Measurements from ENCODE around the gene MDGA2.
"Not testable (repeated sequence)": the region's sequence is repeated elsewhere in the genome, so short reads cannot be mapped to it uniquely, and the experiment has no call there.

The MDGA2 gene

DNA sequence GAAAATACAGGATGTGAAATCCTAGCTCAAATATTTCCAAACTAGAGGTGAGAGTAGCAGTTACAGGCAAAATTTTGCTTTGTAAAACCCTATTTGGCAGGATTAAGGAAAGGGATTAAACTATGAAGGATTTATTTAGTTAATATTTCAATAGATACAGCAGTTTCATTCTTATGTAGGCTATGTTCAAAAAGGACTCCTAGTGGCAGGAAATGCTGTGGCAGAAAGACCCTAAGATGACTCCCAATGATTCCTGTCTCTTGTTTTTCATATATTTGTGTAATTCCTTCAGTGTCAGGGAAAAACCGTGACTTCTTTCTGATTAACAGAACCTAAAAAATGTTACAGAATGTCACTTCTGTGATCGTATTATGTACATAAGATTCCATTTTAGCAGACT is 724.3 kb downstream of the MDGA2 start:
- Histone ChIP-seq H3K27ac (ENCODE audit: low read length) (no peak overlapping the region), H3K36me3 (ENCODE audit: insufficient read depth, low read length) (no peaks in the 10 kb centered on the region), H3K4me1 (ENCODE audit: insufficient read depth, low read length) (no peaks in the 10 kb centered on the region), H3K4me3 (ENCODE audit: low read depth in 1 of 2, low read length in 2 of 2) (no peak overlapping the region), H4K20me1 (ENCODE audit: insufficient read depth, low read length) (no peaks in the 10 kb centered on the region), H3K79me2 (ENCODE audit: insufficient read depth, low read length) (no peaks in the 10 kb centered on the region), H3K4me2 (ENCODE audit: insufficient read depth, low read length) (no peak overlapping the region), H3K9me3 (ENCODE audit: insufficient read depth, low read length, severe bottlenecking) (no peaks in the 10 kb centered on the region), H3K9ac (ENCODE audit: low read depth, low read length) (no peak overlapping the region), H2AFZ (ENCODE audit: low read depth, low read length) (no peak overlapping the region), H3K27me3 (ENCODE audit: insufficient read depth, low read length, poor library complexity) (no peaks in the 10 kb centered on the region)
- TF ChIP-seq, protein P1, sequence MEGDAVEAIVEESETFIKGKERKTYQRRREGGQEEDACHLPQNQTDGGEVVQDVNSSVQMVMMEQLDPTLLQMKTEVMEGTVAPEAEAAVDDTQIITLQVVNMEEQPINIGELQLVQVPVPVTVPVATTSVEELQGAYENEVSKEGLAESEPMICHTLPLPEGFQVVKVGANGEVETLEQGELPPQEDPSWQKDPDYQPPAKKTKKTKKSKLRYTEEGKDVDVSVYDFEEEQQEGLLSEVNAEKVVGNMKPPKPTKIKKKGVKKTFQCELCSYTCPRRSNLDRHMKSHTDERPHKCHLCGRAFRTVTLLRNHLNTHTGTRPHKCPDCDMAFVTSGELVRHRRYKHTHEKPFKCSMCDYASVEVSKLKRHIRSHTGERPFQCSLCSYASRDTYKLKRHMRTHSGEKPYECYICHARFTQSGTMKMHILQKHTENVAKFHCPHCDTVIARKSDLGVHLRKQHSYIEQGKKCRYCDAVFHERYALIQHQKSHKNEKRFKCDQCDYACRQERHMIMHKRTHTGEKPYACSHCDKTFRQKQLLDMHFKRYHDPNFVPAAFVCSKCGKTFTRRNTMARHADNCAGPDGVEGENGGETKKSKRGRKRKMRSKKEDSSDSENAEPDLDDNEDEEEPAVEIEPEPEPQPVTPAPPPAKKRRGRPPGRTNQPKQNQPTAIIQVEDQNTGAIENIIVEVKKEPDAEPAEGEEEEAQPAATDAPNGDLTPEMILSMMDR (IDR thresholded peaks at IDR 0.05; ENCODE audit: borderline replicate concordance, extremely low read depth, low read length, poor library complexity, severe bottlenecking) = no peak
- no peak for TF ChIP-seq EZH2 (IDR thresholded peaks at IDR 0.05; ENCODE audit: borderline replicate concordance, low read depth, low read length, severe bottlenecking)
- DNase-seq (no peak), ATAC-seq (ENCODE audit: insufficient read depth, low read depth) (no peak)

DNA sequence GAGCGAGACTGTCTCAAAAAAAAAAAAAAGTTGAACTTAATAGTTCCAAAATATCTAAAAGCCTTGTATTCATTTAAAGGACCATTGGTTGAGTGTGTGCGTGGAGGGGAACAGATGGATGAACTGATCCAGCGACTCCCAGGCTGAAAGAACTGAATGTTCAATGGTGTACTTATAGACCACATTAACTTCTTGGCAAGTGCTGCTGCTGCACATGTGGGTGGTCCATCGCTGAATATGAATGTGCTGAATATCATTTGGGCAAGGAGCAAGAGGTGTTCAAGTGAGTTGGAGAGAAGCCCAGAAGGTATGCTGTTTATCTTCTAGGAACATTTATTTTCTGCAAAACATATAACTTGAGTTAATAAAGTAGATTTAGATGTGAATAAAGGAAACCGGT is 734.8 kb downstream of the MDGA2 start:
- DNase-seq (no peak), ATAC-seq (ENCODE audit: insufficient read depth, low read depth) (no peak)
- Histone ChIP-seq H3K4me2 (ENCODE audit: insufficient read depth, low read length) (no peak overlapping the region), H3K79me2 (ENCODE audit: insufficient read depth, low read length) (no peaks in the 10 kb centered on the region), H4K20me1 (ENCODE audit: insufficient read depth, low read length) (no peaks in the 10 kb centered on the region), H3K4me3 (ENCODE audit: low read depth in 1 of 2, low read length in 2 of 2) (no peak overlapping the region), H2AFZ (ENCODE audit: low read depth, low read length) (no peak overlapping the region), H3K4me1 (ENCODE audit: insufficient read depth, low read length) (no peaks in the 10 kb centered on the region), H3K36me3 (ENCODE audit: insufficient read depth, low read length) (no peaks in the 10 kb centered on the region), H3K27me3 (ENCODE audit: insufficient read depth, low read length, poor library complexity) (no peaks in the 10 kb centered on the region), H3K9me3 (ENCODE audit: insufficient read depth, low read length, severe bottlenecking) (no peaks in the 10 kb centered on the region), H3K27ac (ENCODE audit: low read length) (no peak overlapping the region), H3K9ac (ENCODE audit: low read depth, low read length) (no peak overlapping the region)
- no peak for TF ChIP-seq EZH2 (IDR thresholded peaks at IDR 0.05; ENCODE audit: borderline replicate concordance, low read depth, low read length, severe bottlenecking)
- TF ChIP-seq, protein P1 (IDR thresholded peaks at IDR 0.05; ENCODE audit: borderline replicate concordance, extremely low read depth, low read length, poor library complexity, severe bottlenecking) = no peak

DNA sequence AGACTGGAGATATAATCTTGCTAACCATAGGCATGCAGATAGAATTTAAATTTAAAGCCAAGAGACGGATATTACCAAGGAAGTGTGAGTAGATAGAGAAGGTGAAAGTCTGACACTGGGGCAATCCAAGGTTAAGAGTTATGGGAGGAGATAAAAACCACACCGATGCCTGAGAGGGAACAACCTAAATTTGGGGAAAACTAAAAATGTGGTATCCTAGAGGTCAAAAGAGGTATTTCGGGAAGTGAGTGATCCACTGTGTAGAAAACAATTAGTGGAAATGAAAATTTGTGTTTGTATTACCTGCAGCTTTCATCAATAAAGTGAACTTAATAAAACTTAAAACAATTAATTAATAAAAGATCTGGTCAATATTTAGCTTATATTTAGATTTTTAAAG is 754.9 kb downstream of the MDGA2 start:
- Histone ChIP-seq H3K27me3 (ENCODE audit: insufficient read depth, low read length, poor library complexity) (no peaks in the 10 kb centered on the region), H3K79me2 (ENCODE audit: insufficient read depth, low read length) (no peaks in the 10 kb centered on the region), H2AFZ (ENCODE audit: low read depth, low read length) (no peak overlapping the region), H3K4me1 (ENCODE audit: insufficient read depth, low read length) (no peaks in the 10 kb centered on the region), H3K4me3 (ENCODE audit: low read depth in 1 of 2, low read length in 2 of 2) (no peak overlapping the region), H3K27ac (ENCODE audit: low read length) (no peak overlapping the region), H3K9ac (ENCODE audit: low read depth, low read length) (no peak overlapping the region), H3K36me3 (ENCODE audit: insufficient read depth, low read length) (no peaks in the 10 kb centered on the region), H4K20me1 (ENCODE audit: insufficient read depth, low read length) (no peaks in the 10 kb centered on the region), H3K9me3 (ENCODE audit: insufficient read depth, low read length, severe bottlenecking) (no peaks in the 10 kb centered on the region), H3K4me2 (ENCODE audit: insufficient read depth, low read length) (no peak overlapping the region)
- no peak for TF ChIP-seq EZH2 (IDR thresholded peaks at IDR 0.05; ENCODE audit: borderline replicate concordance, low read depth, low read length, severe bottlenecking)
- TF ChIP-seq, protein P1 (IDR thresholded peaks at IDR 0.05; ENCODE audit: borderline replicate concordance, extremely low read depth, low read length, poor library complexity, severe bottlenecking) = peak; percentile 4
- DNase-seq (no peak), ATAC-seq (ENCODE audit: insufficient read depth, low read depth) (no peak)

DNA sequence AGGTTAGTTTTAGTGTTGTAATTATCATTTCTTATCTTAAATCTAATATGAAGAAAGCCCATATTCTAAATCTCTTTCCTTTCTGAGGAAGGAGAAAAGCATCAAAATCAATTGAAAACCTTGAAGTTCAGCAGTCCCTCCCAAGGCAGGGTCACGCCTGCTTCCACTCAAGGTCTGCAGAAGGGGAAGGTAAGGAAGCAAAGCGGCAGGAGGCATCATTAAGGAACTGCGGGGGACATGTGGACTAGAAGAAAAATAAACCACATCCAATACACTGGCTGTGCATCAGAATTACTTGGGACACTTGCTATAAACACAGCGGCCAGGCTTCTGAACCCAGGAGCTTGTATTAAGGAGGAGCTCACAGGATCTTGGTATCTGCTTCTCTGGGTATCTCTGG is 759.9 kb downstream of the MDGA2 start:
- not testable (repeated sequence) for H3K4me2 ChIP-seq (ENCODE audit: insufficient read depth, low read length); H3K79me2 ChIP-seq (ENCODE audit: insufficient read depth, low read length); H3K4me1 ChIP-seq (ENCODE audit: insufficient read depth, low read length); DNase-seq; H3K4me3 ChIP-seq (ENCODE audit: low read depth in 1 of 2, low read length in 2 of 2); H3K9me3 ChIP-seq (ENCODE audit: insufficient read depth, low read length, severe bottlenecking); H3K9ac ChIP-seq (ENCODE audit: low read depth, low read length); H4K20me1 ChIP-seq (ENCODE audit: insufficient read depth, low read length); ATAC-seq (ENCODE audit: insufficient read depth, low read depth); H3K27ac ChIP-seq (ENCODE audit: low read length); H2AFZ ChIP-seq (ENCODE audit: low read depth, low read length); H3K36me3 ChIP-seq (ENCODE audit: insufficient read depth, low read length); H3K27me3 ChIP-seq (ENCODE audit: insufficient read depth, low read length, poor library complexity)
